ENCODE data around the gene ADAMTS17.

DNA sequence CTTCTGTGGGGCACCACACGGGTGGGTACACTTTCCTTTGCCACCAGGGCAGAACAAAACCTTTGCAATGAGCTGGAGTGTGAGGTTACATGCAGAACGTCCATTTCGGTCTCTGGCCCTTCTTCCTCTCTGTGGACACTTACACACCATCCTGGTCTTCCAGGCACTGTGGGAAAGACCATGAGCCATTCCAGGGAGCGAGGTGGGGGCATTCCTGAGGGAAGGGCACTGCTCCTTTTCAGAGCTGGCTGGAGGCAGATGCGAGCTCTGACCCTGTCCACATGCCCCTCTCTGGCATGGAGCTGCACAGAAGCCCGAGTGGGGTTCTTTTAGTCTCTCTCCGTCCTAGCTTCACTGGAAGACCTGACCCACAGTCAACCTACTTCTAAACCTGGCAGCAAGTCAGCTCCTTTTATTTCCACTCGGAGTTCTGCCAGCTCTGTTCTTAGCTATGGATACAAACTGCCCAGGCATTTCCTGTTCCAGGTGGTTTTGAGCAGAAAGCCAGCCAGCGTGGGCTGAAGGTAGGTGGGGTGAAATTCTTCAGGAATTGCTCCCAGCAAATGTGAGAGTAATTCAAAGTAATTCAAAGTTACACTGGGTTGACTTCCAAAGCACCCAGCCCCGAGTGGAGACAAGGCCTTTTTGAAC is 281.4 kb downstream of the ADAMTS17 start:
- TF ChIP-seq, protein P1, sequence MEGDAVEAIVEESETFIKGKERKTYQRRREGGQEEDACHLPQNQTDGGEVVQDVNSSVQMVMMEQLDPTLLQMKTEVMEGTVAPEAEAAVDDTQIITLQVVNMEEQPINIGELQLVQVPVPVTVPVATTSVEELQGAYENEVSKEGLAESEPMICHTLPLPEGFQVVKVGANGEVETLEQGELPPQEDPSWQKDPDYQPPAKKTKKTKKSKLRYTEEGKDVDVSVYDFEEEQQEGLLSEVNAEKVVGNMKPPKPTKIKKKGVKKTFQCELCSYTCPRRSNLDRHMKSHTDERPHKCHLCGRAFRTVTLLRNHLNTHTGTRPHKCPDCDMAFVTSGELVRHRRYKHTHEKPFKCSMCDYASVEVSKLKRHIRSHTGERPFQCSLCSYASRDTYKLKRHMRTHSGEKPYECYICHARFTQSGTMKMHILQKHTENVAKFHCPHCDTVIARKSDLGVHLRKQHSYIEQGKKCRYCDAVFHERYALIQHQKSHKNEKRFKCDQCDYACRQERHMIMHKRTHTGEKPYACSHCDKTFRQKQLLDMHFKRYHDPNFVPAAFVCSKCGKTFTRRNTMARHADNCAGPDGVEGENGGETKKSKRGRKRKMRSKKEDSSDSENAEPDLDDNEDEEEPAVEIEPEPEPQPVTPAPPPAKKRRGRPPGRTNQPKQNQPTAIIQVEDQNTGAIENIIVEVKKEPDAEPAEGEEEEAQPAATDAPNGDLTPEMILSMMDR (conservative IDR thresholded peaks at IDR 0.05; ENCODE audit: low read length), result no peak
- no peak for TF ChIP-seq EZH2phosphoT487 (IDR thresholded peaks at IDR 0.05; ENCODE audit: borderline replicate concordance)
